ENCODE measurements around the gene ABCB9. TPM values are rescaled to one million over a fixed set of nuclear protein-coding genes. Genes with fewer than 3 reads are reported as not detected.

ABCB9 gene
- total RNA-seq, 1 experiment from 2014 or later, result 6.3 TPM

DNA sequence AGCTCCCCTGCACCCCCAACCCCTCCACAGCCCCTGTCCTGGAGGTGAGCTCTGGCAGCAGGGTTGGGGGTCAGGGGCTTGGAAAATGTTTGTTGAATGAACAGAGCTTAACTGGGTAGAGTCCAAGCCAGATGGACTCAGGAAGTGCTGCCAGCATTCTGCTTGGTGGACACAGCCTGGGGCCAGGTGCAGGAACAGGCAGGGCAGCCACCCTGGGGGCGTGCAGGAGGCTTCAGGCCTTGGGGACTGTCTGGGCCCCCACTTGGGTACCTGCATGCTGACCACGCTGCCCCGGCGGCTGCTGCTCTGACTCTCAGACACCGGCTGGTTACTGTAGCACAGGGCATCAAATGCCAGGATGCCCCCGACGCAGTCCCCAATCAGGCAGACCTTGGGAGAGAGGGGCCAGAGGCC, 29.9 kb upstream of the ABCB9 start:
- DNase-seq (ENCODE audit: low spot score) (no peak), ATAC-seq (no peak)
- Mint-ChIP-seq H3K27me3 (ENCODE audit: low read depth) (no peaks in the 10 kb centered on the region), H3K4me3 (no peak overlapping the region), H3K36me3 (no peaks in the 10 kb centered on the region), H3K9me3 (no peaks in the 10 kb centered on the region), H3K27ac (no peak overlapping the region), H3K4me1 (no peaks in the 10 kb centered on the region)
- CTCF ChIA-PET, result no interaction called here
- TF ChIP-seq, protein P1, sequence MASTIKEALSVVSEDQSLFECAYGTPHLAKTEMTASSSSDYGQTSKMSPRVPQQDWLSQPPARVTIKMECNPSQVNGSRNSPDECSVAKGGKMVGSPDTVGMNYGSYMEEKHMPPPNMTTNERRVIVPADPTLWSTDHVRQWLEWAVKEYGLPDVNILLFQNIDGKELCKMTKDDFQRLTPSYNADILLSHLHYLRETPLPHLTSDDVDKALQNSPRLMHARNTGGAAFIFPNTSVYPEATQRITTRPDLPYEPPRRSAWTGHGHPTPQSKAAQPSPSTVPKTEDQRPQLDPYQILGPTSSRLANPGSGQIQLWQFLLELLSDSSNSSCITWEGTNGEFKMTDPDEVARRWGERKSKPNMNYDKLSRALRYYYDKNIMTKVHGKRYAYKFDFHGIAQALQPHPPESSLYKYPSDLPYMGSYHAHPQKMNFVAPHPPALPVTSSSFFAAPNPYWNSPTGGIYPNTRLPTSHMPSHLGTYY (CRISPR knock-in tag; IDR thresholded peaks at IDR 0.05), result no peak
- TF ChIP-seq, protein P2, sequence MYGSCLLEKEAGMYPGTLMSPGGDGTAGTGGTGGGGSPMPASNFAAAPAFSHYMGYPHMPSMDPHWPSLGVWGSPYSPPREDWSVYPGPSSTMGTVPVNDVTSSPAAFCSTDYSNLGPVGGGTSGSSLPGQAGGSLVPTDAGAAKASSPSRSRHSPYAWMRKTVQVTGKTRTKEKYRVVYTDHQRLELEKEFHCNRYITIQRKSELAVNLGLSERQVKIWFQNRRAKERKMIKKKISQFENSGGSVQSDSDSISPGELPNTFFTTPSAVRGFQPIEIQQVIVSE (CRISPR knock-in tag; IDR thresholded peaks at IDR 0.05; ENCODE audit: borderline replicate concordance), result no peak
- TF ChIP-seq GTF2I (CRISPR knock-in tag; conservative IDR thresholded peaks at IDR 0.05) (no peak), NR1H2 (CRISPR knock-in tag; IDR thresholded peaks at IDR 0.05) (no peak), FOXJ3 (CRISPR knock-in tag; IDR thresholded peaks at IDR 0.05; ENCODE audit: borderline replicate concordance) (no peak)
- TF ChIP-seq, protein P3, sequence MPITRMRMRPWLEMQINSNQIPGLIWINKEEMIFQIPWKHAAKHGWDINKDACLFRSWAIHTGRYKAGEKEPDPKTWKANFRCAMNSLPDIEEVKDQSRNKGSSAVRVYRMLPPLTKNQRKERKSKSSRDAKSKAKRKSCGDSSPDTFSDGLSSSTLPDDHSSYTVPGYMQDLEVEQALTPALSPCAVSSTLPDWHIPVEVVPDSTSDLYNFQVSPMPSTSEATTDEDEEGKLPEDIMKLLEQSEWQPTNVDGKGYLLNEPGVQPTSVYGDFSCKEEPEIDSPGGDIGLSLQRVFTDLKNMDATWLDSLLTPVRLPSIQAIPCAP (CRISPR knock-in tag; IDR thresholded peaks at IDR 0.05), result no peak
- TF ChIP-seq, protein P4, sequence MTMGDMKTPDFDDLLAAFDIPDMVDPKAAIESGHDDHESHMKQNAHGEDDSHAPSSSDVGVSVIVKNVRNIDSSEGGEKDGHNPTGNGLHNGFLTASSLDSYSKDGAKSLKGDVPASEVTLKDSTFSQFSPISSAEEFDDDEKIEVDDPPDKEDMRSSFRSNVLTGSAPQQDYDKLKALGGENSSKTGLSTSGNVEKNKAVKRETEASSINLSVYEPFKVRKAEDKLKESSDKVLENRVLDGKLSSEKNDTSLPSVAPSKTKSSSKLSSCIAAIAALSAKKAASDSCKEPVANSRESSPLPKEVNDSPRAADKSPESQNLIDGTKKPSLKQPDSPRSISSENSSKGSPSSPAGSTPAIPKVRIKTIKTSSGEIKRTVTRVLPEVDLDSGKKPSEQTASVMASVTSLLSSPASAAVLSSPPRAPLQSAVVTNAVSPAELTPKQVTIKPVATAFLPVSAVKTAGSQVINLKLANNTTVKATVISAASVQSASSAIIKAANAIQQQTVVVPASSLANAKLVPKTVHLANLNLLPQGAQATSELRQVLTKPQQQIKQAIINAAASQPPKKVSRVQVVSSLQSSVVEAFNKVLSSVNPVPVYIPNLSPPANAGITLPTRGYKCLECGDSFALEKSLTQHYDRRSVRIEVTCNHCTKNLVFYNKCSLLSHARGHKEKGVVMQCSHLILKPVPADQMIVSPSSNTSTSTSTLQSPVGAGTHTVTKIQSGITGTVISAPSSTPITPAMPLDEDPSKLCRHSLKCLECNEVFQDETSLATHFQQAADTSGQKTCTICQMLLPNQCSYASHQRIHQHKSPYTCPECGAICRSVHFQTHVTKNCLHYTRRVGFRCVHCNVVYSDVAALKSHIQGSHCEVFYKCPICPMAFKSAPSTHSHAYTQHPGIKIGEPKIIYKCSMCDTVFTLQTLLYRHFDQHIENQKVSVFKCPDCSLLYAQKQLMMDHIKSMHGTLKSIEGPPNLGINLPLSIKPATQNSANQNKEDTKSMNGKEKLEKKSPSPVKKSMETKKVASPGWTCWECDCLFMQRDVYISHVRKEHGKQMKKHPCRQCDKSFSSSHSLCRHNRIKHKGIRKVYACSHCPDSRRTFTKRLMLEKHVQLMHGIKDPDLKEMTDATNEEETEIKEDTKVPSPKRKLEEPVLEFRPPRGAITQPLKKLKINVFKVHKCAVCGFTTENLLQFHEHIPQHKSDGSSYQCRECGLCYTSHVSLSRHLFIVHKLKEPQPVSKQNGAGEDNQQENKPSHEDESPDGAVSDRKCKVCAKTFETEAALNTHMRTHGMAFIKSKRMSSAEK (CRISPR knock-in tag; IDR thresholded peaks at IDR 0.05; ENCODE audit: borderline replicate concordance), result no peak
- TF ChIP-seq, protein P5, sequence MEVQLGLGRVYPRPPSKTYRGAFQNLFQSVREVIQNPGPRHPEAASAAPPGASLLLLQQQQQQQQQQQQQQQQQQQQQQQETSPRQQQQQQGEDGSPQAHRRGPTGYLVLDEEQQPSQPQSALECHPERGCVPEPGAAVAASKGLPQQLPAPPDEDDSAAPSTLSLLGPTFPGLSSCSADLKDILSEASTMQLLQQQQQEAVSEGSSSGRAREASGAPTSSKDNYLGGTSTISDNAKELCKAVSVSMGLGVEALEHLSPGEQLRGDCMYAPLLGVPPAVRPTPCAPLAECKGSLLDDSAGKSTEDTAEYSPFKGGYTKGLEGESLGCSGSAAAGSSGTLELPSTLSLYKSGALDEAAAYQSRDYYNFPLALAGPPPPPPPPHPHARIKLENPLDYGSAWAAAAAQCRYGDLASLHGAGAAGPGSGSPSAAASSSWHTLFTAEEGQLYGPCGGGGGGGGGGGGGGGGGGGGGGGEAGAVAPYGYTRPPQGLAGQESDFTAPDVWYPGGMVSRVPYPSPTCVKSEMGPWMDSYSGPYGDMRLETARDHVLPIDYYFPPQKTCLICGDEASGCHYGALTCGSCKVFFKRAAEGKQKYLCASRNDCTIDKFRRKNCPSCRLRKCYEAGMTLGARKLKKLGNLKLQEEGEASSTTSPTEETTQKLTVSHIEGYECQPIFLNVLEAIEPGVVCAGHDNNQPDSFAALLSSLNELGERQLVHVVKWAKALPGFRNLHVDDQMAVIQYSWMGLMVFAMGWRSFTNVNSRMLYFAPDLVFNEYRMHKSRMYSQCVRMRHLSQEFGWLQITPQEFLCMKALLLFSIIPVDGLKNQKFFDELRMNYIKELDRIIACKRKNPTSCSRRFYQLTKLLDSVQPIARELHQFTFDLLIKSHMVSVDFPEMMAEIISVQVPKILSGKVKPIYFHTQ (CRISPR knock-in tag; IDR thresholded peaks at IDR 0.05), result no peak
- POLR2A ChIA-PET, result no interaction called here

DNA sequence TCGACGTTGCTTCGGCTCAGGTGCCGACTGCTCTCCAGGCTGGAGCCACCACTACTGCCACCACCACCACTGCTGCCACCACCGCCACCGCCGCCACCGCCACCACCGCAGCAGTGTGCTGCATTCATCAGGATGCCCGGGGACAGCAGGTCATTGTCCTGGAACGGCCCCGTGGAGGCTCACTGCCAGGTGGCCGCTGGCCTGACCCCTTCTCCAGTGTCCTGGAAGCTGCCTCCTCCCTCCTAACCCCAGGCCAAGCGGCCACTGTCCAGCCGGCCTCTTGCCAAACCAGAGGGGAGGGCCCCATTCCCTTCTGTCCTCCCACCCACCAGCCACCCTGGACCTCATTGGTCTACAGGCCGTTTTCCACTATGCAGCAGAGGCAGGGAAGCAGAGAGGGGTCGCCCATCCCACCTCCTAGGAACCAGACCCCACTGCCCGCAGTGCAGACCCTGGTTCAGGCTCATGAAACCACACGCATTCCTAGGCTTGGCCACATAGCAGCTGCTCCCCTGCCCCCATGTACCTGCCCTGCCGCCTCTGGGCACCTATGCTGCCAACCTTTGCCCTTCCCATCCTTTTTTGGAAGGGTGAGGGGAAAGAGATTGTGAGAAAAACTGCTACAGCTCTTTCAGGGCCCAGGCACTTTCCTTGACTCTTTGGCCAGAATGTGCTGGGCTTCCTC, 29.4 kb upstream of the ABCB9 start:
- CTCF ChIA-PET, result no interaction called here
- ATAC-seq (no peak), DNase-seq (ENCODE audit: low spot score) (no peak)
- H3K27me3 Mint-ChIP-seq (ENCODE audit: low read depth), result no peaks in the 10 kb centered on the region
- no peaks in the 10 kb centered on the region for H3K36me3 Mint-ChIP-seq
- POLR2A ChIA-PET, result no interaction called here
- H3K4me1 Mint-ChIP-seq, result no peaks in the 10 kb centered on the region
- no peaks in the 10 kb centered on the region for H3K9me3 Mint-ChIP-seq
- no peak overlapping the region for H3K27ac Mint-ChIP-seq
- no peak overlapping the region for H3K4me3 Mint-ChIP-seq
- TF ChIP-seq, protein P6, sequence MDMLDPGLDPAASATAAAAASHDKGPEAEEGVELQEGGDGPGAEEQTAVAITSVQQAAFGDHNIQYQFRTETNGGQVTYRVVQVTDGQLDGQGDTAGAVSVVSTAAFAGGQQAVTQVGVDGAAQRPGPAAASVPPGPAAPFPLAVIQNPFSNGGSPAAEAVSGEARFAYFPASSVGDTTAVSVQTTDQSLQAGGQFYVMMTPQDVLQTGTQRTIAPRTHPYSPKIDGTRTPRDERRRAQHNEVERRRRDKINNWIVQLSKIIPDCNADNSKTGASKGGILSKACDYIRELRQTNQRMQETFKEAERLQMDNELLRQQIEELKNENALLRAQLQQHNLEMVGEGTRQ (CRISPR knock-in tag; IDR thresholded peaks at IDR 0.05), result no peak
- TF ChIP-seq TCF7 (CRISPR knock-in tag; IDR thresholded peaks at IDR 0.05; ENCODE audit: low read depth) (no peak), ZNF423 (CRISPR knock-in tag; IDR thresholded peaks at IDR 0.05) (no peak), NFATC4 (CRISPR knock-in tag; IDR thresholded peaks at IDR 0.05) (no peak), SMAD3 (CRISPR knock-in tag; IDR thresholded peaks at IDR 0.05; ENCODE audit: borderline replicate concordance) (no peak), TEAD1 (CRISPR knock-in tag; IDR thresholded peaks at IDR 0.05) (no peak), JAZF1 (CRISPR knock-in tag; IDR thresholded peaks at IDR 0.05) (no peak), IRF2 (CRISPR knock-in tag; IDR thresholded peaks at IDR 0.05; ENCODE audit: borderline replicate concordance, low read depth) (no peak)
- TF ChIP-seq, protein P7, sequence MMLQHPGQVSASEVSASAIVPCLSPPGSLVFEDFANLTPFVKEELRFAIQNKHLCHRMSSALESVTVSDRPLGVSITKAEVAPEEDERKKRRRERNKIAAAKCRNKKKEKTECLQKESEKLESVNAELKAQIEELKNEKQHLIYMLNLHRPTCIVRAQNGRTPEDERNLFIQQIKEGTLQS (CRISPR knock-in tag; conservative IDR thresholded peaks at IDR 0.05), result no peak
- TF ChIP-seq, protein P8, sequence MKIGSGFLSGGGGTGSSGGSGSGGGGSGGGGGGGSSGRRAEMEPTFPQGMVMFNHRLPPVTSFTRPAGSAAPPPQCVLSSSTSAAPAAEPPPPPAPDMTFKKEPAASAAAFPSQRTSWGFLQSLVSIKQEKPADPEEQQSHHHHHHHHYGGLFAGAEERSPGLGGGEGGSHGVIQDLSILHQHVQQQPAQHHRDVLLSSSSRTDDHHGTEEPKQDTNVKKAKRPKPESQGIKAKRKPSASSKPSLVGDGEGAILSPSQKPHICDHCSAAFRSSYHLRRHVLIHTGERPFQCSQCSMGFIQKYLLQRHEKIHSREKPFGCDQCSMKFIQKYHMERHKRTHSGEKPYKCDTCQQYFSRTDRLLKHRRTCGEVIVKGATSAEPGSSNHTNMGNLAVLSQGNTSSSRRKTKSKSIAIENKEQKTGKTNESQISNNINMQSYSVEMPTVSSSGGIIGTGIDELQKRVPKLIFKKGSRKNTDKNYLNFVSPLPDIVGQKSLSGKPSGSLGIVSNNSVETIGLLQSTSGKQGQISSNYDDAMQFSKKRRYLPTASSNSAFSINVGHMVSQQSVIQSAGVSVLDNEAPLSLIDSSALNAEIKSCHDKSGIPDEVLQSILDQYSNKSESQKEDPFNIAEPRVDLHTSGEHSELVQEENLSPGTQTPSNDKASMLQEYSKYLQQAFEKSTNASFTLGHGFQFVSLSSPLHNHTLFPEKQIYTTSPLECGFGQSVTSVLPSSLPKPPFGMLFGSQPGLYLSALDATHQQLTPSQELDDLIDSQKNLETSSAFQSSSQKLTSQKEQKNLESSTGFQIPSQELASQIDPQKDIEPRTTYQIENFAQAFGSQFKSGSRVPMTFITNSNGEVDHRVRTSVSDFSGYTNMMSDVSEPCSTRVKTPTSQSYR (CRISPR knock-in tag; IDR thresholded peaks at IDR 0.05), result no peak
